ENCODE measurements around the gene MYOM1.

Gene MYOM1

DNA sequence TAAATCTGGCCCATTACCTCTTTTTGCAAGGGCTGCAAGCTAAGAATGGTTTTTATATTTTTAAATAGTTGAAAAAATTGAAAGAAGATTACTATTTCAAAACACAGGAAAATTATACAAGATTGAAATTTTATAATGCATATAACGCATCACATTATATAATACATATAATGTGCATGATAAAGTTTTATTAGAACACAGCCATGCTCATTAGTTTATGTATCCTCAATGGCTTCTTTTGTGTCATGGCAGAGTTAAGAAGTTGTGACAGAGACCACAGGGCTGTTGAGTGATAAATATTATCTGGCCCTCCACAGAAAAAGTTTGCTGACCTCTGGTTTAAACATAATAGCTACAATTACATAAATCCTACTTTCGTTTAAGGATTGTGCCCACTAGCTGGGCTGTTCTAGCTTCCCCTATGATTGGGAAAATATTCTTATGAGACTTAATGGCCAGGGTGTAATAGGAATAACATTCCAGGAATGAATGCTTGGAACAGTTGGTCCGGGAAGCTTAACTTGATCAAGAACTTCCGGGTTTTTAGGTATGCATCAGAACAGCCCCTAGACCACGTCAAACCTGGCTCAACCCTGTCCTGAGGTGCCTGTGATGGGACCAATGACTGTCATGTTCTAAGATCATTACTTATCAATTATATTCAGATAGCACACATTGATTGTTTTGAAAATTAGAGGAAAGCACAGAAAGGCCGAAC, 108.1 kb downstream of the MYOM1 start:
- no peak for DNase-seq

DNA sequence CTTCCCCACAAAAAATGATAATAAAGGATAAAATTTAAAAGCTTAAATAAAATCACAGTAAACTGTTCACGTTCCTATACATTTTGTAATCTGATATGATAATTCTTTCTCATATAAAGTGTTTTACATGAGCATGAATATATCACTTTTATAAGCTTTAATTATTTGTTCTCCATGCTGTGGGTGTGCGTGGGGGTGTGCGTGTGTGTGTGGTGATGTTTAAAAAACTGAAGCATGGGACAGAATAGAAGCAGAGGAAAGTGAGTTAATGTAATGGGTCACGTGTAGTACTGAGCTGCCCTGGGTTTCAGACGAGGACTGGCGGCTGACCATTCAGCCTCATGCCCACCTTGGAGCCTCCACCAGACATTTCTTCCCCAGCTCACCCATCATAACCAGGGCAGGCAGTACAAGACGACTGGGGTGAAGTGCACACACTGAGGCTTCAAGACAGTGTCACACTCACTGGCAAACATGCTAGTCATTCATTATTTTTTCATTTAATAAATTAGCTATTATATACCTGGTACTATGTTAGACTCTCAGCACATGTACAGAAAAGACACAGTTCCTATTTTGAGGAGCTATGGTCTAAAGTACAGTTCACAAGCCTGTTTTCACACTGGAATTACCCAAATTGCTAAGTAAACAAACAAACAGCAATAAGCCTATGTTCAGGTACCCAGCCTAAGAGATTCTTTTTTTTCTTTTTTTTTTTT, 109.6 kb downstream of the MYOM1 start:
- no peak for DNase-seq

DNA sequence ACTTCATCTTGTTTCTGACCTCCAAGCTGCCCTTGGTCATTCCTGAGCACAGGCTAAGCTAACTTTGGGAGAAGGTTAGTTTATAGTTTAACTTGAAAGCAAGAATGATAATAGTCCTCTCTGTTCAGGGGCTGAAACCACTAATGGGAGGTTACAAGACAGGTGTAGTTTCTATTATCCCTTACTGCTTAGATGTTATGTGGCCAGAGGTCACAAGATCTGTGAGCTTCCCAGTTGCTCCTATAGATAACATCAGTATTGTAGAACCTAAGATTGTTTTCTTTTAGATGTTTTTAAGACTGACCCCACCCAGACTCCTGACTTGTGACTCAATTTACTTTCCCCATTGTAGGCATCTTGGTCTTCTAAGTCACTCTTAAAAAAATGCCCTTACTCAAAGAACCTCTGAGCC, 112.0 kb downstream of the MYOM1 start:
- DNase-seq: no peak

DNA sequence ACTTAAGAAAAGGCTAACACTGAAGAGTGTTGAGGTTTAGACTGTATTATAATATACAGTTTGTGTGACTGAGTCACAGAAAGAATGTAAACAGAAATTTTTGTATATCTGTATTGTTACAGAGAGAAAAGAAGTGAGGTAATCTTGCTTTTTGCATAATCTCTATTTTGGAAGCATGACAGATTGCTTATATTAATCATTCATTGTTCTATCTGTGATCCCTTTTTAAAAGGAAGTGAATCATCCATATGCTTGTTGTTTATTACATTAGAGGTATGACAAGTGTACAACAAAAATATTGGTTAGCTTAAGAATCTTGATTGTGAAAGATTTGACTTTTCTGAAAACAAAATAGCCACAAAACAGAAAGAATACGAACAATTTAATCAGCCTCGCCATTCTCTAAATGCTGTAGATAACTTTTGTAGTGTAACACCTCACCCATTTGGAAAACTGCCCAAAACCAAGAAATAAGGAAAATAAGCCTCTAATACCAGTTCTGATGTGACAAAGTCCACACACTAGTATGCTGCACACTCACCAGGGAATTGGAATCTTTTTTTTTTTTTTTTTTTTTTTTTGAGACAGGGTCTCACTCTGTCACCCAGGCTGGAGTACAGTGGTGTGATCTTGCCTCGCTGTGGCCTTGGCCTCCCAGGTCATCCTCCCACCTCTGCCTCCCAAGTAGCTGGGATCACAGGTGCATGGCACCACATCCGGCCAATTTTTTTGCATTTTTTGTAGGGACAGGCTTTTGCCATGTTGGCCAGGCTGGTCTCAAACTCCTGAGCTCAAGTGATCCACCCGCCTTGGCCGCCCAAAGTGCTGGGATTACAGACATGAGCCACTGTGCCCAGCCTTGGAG, 115.3 kb downstream of the MYOM1 start:
- no peak for DNase-seq

DNA sequence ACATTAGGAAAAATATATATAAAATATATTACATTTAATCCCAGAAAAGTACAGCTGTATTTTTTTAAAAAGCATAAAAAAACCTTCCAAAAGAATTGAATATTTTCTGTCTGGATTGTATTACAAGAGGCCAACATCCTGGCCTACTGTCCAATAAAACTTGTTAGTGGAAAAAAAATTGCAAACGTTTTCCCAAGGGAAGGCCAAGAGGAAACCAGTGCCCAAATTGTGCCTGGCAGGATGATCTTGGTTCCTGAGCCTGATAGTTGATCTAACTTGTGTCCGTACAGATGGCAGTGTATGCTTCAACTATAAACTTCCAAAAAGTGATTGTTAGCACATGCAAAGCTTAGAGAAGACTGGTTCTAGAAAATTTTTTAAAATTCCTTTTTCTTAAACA, 116.2 kb downstream of the MYOM1 start:
- no peak for DNase-seq

DNA sequence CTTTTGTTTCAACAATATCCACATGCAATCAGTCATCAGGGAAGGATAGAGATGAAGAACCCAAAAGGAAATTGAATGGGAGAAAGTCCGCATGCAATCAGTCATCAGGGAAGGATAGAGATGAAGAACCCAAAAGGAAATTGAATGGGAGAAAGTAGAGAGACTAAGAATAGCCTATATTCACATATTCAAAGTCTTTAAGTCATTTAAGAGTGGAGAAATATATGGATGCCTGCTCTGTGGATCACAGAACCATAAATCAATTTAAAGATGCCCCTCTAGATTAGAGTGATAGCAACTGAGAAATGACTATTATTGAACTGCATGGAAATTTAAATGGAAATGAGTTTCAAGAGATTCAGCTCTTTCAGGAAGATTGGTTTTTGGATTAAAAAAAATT, 116.8 kb downstream of the MYOM1 start:
- DNase-seq: no peak

DNA sequence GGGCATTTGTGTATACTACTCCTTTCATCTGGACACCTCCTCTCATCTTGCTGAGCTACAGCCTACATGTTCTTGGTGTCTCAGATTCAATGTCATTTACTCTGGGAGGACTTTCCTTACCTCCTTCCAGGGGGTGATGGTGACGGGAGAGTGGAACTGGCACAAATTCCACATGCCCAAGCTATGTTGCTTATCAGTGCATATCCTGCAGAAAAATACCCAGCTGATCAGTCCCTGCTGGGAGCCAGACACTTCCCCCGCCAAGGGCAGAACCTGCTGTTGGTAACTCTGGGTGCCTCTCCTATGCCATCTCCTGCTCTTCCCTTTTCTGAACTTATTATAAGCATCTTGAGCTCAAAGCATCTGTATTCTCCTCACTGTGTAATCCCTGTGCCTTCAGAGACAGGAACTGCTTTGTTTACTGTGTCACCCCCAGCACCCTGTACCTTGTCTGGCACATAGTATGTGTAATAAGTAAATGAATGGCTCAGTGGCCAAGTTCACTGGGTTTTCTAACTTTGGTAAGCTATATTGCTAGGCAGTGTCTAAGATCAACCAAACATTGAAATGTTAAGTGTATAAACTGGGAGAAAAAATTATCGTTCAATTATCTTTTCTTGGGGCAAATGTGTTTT, 119.2 kb downstream of the MYOM1 start:
- no peak for DNase-seq

DNA sequence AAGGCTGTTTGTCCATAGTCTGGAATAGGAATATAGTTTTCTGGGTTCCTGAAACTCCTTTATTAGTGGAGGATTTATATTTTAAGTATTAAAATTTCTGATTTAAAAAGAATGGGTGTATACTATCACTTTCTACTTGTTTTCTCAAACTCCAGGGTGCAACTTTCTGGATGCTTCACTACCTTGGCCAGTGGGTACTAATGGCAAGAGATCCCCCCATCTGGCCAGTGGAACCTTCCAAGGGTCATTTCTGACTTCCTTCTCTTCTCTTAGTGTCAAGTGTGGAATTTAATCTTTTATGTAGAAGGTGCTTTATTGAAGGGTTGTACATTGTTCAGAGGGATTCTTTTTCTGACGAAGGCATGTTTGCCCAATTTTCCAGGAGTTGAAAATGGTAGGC, 120.4 kb downstream of the MYOM1 start:
- no peak for DNase-seq

DNA sequence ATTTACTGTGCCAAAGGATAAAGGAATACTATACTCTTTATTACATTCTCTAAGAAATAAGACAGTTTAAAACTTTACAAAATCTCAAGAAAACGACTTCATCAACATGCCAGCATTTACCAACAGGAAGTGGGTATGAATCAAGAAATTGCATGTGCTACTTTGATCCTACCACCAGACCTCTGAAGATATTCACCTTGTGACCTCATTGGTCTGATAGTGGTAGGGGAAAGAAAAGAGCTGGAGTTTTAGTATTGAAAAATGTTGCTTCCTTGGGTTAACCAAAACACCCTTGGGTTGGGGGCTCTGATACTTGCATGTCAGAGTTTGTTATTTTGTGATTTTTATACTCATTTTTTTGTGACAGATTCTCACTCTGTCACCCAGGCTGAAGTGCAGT, 122.7 kb downstream of the MYOM1 start:
- DNase-seq: no peak

DNA sequence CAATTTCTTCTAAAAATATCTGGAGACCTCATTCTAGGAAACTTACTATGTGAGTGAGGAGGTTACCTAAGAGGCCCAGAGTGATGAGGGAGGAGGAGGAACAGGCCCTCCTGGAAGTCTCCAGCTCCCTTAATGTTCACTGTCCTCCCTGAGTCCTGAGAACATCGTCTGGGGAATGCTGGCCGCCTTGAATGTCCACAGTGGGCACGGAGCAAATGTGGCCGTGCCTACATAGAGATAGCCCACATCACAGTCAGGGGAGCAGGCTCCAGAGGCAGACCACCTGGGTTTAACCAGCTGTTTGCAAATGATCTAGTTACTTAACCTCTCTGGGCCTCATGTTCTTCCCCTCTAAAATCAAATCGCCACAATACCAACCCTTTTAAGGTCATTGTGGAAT, 123.8 kb downstream of the MYOM1 start:
- no peak for DNase-seq

DNA sequence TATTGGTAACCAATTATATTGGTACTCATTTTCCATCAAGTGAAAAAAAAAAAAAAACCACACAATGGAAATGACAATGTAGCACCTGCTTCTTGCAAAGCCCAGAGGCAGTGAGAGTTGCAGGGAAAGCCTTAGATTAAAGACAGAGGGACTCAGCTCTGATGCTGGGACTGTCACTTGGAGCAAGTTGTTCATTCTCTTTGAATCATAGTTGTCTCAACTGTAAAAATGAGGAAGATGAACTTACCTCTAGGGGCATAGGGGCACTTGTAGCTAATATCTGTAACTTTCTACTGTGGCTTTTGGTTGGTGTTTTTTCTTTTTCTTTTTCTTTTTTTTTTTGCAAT, 125.5 kb downstream of the MYOM1 start:
- no peak for DNase-seq

DNA sequence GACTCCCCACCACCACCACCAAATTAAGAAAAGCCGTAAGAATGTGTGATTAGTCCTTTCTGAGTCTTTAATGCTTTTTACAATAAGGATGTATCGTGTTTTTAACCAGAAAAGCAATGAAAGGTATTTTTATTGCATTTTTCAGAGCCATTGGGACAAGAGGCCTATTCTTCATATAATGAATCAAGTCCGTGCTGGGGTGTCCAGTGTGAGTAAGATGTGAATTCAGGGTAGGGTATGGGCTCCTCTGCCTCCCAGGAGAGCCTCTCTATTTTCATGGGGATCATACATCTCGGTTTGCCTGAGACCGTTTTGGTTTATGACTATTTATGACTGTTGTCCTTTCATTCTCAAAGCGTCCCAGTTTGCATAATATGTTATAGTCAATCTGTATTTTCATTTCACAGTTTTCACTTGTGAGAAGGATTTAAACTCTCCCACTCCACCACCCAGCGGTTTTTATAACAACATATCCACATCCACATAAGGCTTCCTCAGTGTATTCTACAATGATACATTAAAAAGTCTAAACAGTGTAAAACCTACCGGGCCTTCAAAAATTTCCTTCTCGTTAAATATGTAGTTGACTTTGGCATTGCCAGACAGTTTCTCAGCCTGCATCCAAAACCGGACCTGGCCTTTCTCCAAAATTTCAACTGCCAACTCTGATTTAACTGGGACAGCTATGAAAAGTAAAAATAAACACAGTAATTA, 126.0 kb downstream of the MYOM1 start:
- DNase-seq: no peak

DNA sequence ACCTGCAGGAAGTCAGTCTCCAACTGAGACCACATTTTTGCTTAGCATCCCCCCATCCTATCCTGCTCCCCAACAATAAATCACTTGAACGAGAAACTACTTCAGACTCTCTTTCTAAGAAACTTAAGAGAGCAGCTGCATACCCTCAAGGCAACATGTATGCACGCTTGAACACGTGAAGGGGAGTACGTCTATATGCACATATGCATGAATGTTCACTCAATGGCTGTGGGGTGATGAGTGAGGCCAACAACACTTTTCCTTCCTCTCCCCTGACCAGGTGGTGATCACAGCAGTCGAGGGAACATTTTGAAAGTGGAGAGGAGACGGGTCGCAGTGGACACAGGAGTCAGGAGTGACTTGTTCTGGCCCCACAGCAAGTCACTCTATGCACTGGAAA, 127.0 kb downstream of the MYOM1 start:
- no peak for DNase-seq

DNA sequence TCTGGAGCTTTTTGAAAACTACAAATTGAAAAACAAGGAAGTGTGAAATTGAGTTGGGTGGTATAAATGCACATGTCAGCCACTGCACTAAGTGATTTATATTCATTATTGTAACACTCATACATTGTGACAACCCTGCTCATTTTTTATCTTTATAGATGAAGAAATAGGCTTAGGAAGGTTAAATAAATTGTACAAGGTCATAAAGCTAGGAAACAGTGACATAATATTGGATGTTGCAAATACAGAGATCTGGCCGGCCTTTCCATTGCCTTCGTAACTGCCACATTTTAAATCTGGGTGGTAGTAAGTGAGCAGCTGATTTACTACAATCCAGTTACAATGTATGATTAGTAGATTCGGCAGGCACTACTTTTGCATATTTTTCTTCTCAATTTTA, 130.2 kb downstream of the MYOM1 start:
- no peak for DNase-seq

DNA sequence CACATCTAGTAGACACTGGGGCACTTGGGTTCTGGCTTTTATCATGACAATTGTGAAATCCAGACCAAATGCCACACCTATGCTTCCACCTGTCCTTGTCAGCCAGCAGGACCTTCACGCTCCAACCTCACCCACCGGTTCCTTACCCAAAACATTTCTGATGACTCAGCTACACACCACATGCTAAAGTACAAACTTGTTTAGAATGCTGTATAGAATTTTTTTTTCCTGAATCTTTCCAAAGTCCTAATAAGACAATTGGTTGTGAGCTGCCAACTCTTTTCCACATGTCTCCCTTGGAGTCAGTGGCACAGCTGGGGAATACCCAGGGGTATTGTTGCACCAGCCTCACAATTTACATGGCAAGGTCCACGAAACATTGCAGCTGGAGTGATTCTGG, 131.3 kb downstream of the MYOM1 start:
- no peak for DNase-seq

DNA sequence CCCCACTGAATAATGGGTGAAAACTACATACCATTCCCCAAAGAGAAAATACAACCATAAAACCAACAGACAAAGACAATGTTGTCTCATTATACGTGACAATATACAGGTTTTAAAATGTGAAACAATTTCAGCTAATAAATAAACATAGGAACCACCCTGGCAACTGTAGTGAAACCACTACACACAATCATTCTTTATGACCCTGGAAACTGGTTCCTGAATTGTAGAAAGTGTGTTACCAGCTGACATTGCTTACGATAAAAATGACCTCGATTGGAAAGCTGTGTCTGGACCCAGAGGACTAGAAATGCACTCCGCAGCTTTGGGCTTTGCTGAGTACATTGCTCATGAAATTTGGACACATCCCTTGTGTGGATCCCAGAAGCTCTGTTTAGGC, 132.9 kb downstream of the MYOM1 start:
- no peak for DNase-seq

DNA sequence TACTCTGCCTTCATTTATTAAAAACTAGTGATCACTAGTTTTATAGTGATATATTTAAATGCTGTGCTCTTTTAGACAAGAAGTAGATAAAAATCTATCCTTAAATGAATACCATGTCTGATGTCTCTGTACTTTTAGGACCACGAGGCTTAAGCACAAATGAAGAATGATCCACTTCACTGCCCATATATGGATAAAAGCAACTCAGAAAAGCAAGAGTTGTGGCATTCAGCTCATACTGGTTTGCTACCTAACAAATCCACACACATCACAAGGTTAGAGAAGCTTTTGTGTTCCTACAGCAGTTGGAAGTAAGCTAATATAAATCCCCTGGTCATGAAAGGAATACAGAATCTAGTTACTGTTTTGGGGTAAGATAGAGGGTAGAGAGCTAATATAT, 134.2 kb downstream of the MYOM1 start:
- DNase-seq: no peak

DNA sequence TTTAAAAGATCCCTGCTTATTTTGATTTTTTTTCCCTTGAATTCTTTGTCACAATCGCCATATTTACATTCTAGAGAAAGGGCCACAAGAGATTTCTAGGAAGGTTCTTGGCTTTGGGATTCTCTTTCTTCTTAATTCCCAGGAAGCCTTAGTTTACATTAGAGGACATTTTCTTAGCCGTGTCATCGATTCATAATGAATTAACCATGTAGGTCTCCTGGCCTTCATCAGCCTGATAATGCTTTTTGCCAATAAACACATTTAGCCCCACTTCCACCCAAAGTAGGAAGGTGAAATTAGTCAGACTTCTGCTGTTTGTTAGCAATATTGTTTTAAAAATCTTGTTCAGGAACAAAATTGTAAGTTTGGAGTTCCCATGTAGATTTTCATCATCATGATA, 135.6 kb downstream of the MYOM1 start:
- no peak for DNase-seq

DNA sequence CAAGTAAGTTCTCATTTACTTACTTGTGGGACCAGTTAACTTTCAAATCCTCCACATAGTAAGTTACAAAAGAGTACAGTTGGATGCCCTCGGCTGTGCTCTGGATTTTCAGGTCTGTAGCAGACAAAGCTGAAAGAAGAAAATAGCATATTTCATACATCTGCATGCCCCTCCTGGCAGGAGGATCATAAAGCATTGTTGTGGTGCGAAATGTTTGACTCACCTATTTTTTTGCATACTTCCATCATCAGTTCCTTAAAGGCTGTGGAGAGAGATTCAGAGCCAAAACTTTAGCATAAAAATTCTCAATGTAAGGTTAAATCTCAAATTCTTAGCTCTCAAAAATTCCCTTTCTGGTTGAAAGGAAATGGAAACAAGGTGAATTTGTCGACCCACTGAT, 136.0 kb downstream of the MYOM1 start:
- DNase-seq: no peak

DNA sequence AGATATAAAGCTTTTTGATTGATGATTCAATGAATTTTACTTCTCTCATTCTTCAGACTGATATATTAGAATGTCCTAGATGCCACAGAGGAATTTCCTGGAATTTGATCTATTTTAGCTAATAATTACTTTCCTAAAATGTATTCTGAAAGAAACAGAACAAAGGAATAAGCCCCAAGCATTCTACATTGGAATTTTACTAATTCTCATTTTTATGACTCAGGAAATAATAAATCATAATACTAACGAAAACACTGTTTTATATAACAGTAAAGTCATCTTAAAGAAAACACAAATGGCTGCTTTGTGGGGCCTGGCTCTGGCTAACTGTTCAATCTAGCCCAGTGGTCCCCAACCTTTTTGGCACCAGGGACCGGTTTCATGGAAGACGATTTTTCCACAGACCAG, 138.2 kb downstream of the MYOM1 start:
- no peak for DNase-seq

DNA sequence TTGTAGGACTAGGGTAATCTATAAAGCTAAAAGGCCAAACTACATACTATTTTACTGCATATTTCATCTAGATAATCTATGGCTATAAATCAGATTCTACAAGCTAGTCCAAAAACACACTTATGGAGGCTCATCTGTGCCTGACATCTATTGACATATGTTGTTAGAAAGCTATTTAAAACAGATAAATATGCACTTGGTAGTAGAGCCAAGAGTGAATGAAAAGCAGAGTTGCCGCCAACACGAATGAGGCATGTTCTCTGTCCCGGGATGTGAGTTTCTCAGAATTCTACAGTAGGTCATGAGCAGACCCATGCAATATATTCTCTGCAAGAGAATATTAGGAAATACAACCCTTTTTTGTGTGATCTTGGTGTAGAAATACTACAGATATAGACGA, 140.1 kb downstream of the MYOM1 start:
- DNase-seq: no peak

DNA sequence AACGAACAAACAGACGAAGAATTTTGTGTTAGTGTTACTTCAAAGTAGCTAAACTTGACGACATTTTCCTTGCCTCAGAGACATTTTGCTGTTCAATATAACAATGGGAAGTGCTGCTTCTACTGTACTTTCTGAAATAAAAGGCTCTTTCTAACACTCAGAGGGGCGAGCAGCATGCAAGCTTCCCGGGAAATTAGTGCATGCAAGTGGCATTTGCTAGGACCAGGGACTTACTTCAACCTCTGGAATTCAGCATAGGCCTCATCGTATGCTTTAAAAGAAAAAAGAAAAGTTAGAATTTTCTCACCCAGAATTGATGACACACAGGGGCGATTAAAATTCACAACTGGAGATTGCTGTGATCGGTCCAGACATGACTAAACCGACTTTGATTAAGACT, 144.3 kb downstream of the MYOM1 start:
- DNase-seq: no peak

DNA sequence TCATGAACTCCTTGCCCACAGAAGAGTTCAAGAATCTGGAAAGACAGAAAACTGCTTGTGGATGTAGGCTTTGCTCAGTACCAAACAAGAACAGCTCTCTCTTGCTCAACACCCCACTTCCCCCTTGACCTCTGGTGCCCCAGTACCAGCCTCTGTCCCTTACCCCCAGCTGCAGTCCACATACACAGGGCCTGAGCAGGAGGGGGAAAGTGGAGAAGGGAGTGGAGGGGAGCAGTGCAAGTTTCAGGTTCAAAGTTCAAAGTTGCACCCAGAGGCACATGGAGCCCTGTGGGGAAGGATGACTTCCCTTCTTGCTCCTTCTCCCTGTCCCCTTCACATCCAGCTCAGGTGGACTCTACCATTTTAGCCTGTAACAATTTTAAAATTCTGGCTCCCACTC, 145.7 kb downstream of the MYOM1 start:
- no peak for DNase-seq

Measured in NCI-H748 treated with DMSO at 0.1 percent for 48 hours (cell line).